Osteoblast (primary cell): ENCODE measurements around the gene KCNAB1. TPM values are rescaled to one million over a fixed set of nuclear protein-coding genes. Genes with fewer than 3 reads are reported as not detected.

Experiments
- DNase-seq: peaks from one replicate; pipeline ENCODE4 v3.0.0; 2011; ENCODE audit warnings: low spot score, mixed read lengths; ENCODE audit not compliant: insufficient read length; ENCODE audit errors: missing footprints
- H2AFZ ChIP-seq: 2 replicates; pipeline ENCODE4 v1.6.0; 2011; ENCODE audit warnings: mild to moderate bottlenecking, low read length
- H3K27ac ChIP-seq: 2 replicates; pipeline ENCODE4 v1.5.1; 2011; ENCODE audit warnings: mild to moderate bottlenecking, low read depth, low read length, moderate library complexity
- H3K27me3 ChIP-seq: 2 replicates; pipeline ENCODE4 v1.6.0; 2012; ENCODE audit warnings: mild to moderate bottlenecking, control low read depth, inconsistent platforms, low read length, moderate library complexity; ENCODE audit not compliant: insufficient read depth
- H3K36me3 ChIP-seq: 2 replicates; pipeline ENCODE4 v1.5.1; 2011; ENCODE audit warnings: mild to moderate bottlenecking, low read length, control low read depth, moderate library complexity; ENCODE audit not compliant: insufficient read depth
- H3K4me1 ChIP-seq: 2 replicates; pipeline ENCODE4 v1.5.1; 2011; ENCODE audit warnings: mild to moderate bottlenecking, low read length, control low read depth, moderate library complexity; ENCODE audit not compliant: insufficient read depth
- H3K4me2 ChIP-seq: 2 replicates; pipeline ENCODE4 v1.6.0; 2011; ENCODE audit warnings: mild to moderate bottlenecking, low read length; ENCODE audit not compliant: insufficient read depth
- H3K4me3 ChIP-seq: fragments of 200-600 bp; sonication (generic); 3 replicates; pipeline ENCODE4 v1.5.1; 2012; ENCODE audit warnings: mild to moderate bottlenecking, low read length, inconsistent platforms; ENCODE audit not compliant: insufficient read depth
- H3K79me2 ChIP-seq: 2 replicates; pipeline ENCODE4 v1.6.0; 2012; ENCODE audit warnings: mild to moderate bottlenecking, low read length, control low read depth, inconsistent platforms; ENCODE audit not compliant: insufficient read depth
- H3K9me3 ChIP-seq: 2 replicates; pipeline ENCODE4 v1.5.1; 2011; ENCODE audit warnings: low read depth, low read length, control low read depth
- H4K20me1 ChIP-seq: 2 replicates; pipeline ENCODE4 v1.6.0; 2012; ENCODE audit warnings: mild to moderate bottlenecking, low read length, control low read depth; ENCODE audit not compliant: insufficient read depth
- total RNA-seq: library from RNA; depleted of rRNA; stranded (reverse); fragments of >200 nt; gene quantifications from 2 replicates; pipeline ENCODE4 v1.2.3, GENCODE V29; 2012
- TF ChIP-seq, protein P1 (sequence below): IDR thresholded peaks from 2 replicates; pipeline ENCODE4 v1.5.1; 2011; ENCODE audit warnings: mild to moderate bottlenecking, low read depth, low read length, moderate library complexity; ENCODE audit errors: extremely low read depth

The KCNAB1 gene
- total RNA-seq, 1 donor, result 0.36 TPM

- TF ChIP-seq, protein P1, sequence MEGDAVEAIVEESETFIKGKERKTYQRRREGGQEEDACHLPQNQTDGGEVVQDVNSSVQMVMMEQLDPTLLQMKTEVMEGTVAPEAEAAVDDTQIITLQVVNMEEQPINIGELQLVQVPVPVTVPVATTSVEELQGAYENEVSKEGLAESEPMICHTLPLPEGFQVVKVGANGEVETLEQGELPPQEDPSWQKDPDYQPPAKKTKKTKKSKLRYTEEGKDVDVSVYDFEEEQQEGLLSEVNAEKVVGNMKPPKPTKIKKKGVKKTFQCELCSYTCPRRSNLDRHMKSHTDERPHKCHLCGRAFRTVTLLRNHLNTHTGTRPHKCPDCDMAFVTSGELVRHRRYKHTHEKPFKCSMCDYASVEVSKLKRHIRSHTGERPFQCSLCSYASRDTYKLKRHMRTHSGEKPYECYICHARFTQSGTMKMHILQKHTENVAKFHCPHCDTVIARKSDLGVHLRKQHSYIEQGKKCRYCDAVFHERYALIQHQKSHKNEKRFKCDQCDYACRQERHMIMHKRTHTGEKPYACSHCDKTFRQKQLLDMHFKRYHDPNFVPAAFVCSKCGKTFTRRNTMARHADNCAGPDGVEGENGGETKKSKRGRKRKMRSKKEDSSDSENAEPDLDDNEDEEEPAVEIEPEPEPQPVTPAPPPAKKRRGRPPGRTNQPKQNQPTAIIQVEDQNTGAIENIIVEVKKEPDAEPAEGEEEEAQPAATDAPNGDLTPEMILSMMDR, result no peak
- Histone ChIP-seq H4K20me1 (no peaks in the 10 kb centered on the region), H3K36me3 (no peaks in the 10 kb centered on the region), H3K9me3 (no peaks in the 10 kb centered on the region), H3K4me2 (no peak overlapping the region), H3K4me3 (no peak overlapping the region), H3K79me2 (no peaks in the 10 kb centered on the region), H2AFZ (no peak overlapping the region), H3K4me1 (no peaks in the 10 kb centered on the region), H3K27me3 (no peaks in the 10 kb centered on the region), H3K27ac (no peak overlapping the region)
- DNase-seq, result no peak
These were observed 201.6 kb downstream of the KCNAB1 start for GRCh38 chr3:156321945-156322344.

DNA sequence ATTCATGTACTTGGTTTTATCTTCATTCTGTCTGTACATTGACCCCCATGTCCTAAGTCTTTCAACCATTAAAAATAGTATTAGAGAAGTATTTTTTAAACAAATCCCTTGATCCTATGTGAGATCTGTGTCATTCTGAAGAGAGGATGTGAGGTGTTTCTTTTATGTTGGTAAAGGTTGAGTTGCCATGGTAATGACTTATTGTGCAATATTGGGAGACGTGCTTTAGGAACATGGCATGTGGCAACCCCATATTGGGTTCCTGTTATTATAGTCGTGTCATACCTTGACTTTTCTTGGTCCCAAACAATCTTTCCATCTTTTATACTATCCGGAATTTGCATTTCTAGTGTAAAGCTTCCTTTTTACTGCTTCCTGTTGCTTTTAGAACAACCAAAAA is 203.1 kb downstream of the KCNAB1 start:
- H3K79me2 ChIP-seq, result no peaks in the 10 kb centered on the region
- TF ChIP-seq, protein P1, result no peak
- no peak overlapping the region for H3K4me2 ChIP-seq
- no peak for DNase-seq
- no peaks in the 10 kb centered on the region for H3K27me3 ChIP-seq
- no peak overlapping the region for H2AFZ ChIP-seq
- no peaks in the 10 kb centered on the region for H4K20me1 ChIP-seq
- no peak overlapping the region for H3K4me3 ChIP-seq
- no peaks in the 10 kb centered on the region for H3K9me3 ChIP-seq
- H3K36me3 ChIP-seq, result no peaks in the 10 kb centered on the region
- H3K27ac ChIP-seq, result no peak overlapping the region
- no peaks in the 10 kb centered on the region for H3K4me1 ChIP-seq

DNA sequence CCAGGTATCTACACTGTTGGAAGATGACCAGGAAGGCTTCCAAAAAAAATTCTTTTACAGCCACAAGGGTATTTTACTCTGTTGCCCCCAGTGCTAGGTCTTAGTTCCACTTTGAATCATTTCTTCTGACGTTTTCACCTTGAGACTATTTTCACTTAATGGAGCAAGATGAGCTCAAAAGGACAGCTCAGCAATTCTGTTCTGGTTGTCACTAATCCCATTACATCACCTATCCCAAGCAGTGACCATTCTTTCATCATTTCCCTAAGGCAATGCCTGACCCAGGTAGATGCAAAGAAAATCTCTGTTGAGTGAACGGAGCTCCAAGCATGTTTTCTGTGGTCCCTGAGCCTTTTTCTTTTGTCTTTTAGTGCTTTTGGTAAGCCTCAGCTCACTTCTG is 210.0 kb downstream of the KCNAB1 start:
- H3K4me1 ChIP-seq, result no peaks in the 10 kb centered on the region
- no peak overlapping the region for H2AFZ ChIP-seq
- DNase-seq, result no peak
- no peaks in the 10 kb centered on the region for H3K36me3 ChIP-seq
- no peaks in the 10 kb centered on the region for H3K79me2 ChIP-seq
- H4K20me1 ChIP-seq, result no peaks in the 10 kb centered on the region
- no peak overlapping the region for H3K4me2 ChIP-seq
- H3K4me3 ChIP-seq, result no peak overlapping the region
- TF ChIP-seq, protein P1, result no peak
- no peak overlapping the region for H3K27ac ChIP-seq
- H3K9me3 ChIP-seq, result no peaks in the 10 kb centered on the region
- no peaks in the 10 kb centered on the region for H3K27me3 ChIP-seq

DNA sequence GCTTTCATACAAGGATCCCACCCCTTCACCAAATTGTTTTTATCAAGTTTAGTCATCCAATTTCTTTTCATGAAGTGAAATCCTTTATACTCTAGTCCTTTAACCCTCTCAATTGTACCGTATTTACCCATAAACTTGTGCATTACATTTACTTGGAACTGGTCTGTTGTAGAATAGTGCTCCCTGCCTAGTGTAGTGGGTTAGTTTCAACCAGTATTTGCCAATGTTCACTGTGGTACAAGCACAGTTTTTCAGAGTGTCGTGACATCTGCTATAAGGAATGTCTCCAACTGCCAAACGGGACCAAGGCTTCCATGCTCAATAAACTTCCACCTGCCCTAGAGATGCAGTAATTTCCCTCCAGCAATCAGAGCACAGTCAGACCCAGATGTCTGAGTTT is 211.9 kb downstream of the KCNAB1 start:
- TF ChIP-seq, protein P1, result no peak
- H2AFZ ChIP-seq, result no peak overlapping the region
- no peak overlapping the region for H3K4me3 ChIP-seq

More for the DNA sequence above, 211.9 kb downstream of the KCNAB1 start:
- no peaks in the 10 kb centered on the region for H3K4me1 ChIP-seq
- H4K20me1 ChIP-seq, result no peaks in the 10 kb centered on the region
- peak; percentile 27 for DNase-seq
- no peak overlapping the region for H3K4me2 ChIP-seq
- no peaks in the 10 kb centered on the region for H3K79me2 ChIP-seq
- H3K9me3 ChIP-seq, result no peaks in the 10 kb centered on the region
- no peaks in the 10 kb centered on the region for H3K36me3 ChIP-seq
- H3K27me3 ChIP-seq, result no peaks in the 10 kb centered on the region
- H3K27ac ChIP-seq, result no peak overlapping the region
